Coronary artery (tissue), 2 donors: Measurements from ENCODE around the gene HMX2.
A peak's percentile ranks its signal among the peaks of the same experiment; 100 is the strongest.

Experiments
- DNase-seq: peaks from one replicate; pipeline ENCODE4 v3.0.0-alpha.2; 2017; ENCODE audit warnings: low spot score
- H3K27ac ChIP-seq, 2 donors: fragments of 200-600 bp; sonication (generic); one replicate each; pipeline ENCODE4 v1.5.1; 2016 to 2019
- H3K4me3 ChIP-seq: fragments of 200-600 bp; sonication (generic); 2 replicates; pipeline ENCODE4 v1.5.1; 2016; ENCODE audit warnings: mild to moderate bottlenecking, moderate library complexity
- CTCF ChIP-seq: fragments of 200-600 bp; sonication (generic); IDR thresholded peaks from one replicate; pipeline ENCODE4 v1.5.1; 2019; ENCODE audit warnings: antibody characterized with exemption

HMX2 gene

GRCh38 chr10:123139521-123140163 lies 8.3 kb upstream of the HMX2 start:
- Histone ChIP-seq H3K27ac (no peak overlapping the region), H3K4me3 (no peak overlapping the region)
- no peak for TF ChIP-seq CTCF
- no peak for DNase-seq

GRCh38 chr10:123140164-123140982 lies 7.6 kb upstream of the HMX2 start:
- no peak overlapping the region for H3K4me3 ChIP-seq
- DNase-seq: no peak
- H3K27ac ChIP-seq: no peak overlapping the region
- TF ChIP-seq CTCF: no peak

GRCh38 chr10:123140983-123141390 lies 6.9 kb upstream of the HMX2 start:
- DNase-seq: no peak
- H3K4me3 ChIP-seq: no peak overlapping the region

GRCh38 chr10:123141791-123142700 lies 5.9 kb upstream of the HMX2 start:
- no peak overlapping the region for H3K27ac ChIP-seq
- no peak for TF ChIP-seq CTCF
- DNase-seq: no peak
- peak overlapping the region; percentile 5 for H3K4me3 ChIP-seq

More at GRCh38 chr10:123140983-123141390, 6.9 kb upstream of the HMX2 start:
- H3K27ac ChIP-seq: no peak overlapping the region
- TF ChIP-seq CTCF: no peak

- DNase-seq: no peak
- Histone ChIP-seq H3K27ac (no peak overlapping the region), H3K4me3 (peak overlapping the region; percentile 5)
- no peak for TF ChIP-seq CTCF
Measured at GRCh38 chr10:123142701-123143161, 5.2 kb upstream of the HMX2 start.

GRCh38 chr10:123143162-123143824 lies 4.6 kb upstream of the HMX2 start:
- TF ChIP-seq CTCF: no peak
- DNase-seq: no peak
- Histone ChIP-seq H3K4me3 (no peak overlapping the region), H3K27ac (no peak overlapping the region)
